ENCODE measurements around the gene RAB3B.

The RAB3B gene

DNA sequence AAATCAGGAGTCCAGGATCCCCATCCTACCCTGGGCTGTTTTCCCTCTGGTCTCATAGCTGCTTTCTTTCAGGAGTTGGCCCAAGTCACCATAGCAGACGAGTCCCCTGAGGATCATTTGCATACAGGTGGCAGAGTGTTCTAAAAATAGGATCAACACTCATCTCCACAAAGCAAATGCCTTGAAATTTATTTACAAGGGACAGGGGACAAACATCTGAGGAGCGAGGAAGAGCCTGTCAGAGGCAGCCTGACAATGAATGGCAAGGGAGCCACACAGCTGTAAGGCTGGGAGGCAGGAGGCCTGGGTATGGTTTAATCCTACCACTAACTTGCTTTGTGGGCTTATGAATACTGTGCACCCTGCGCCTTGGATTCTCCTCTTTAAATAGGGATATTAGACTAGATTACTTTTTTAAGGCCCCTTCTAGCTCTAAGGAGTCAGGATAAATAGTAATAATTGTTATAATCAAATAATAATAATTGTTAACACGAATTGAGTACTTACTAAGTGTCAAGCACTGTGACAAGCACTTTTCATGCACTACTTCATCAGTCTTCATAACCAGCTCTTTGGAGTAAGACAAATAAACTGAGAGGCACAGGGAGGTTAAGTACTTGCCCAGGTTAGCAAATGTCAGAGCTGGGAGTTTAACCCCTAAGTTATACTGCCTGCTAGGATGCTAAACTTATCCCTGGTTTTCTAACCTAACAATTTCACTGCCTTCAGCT, 34.5 kb downstream of the RAB3B start:
- FAIRE-seq, result no peak

DNA sequence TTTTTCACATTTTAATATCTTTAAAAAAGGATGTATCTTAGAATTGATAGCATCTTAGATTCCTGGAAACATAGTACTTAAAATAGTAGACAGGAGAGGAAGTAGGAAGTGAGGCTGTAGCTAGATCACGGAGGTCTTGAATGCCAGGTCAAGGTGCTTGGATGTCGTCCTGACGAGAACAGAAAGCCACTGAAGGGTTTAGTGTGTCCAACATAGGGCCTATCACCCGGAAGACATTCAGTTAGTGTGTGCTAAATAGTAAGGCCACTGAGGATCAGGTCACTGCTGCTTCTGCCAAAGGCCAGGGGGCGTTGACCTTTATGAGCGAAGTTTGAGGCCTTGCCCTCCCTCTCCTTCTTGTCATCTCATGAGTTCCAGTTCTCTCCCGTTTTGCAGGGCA, 35.7 kb downstream of the RAB3B start:
- FAIRE-seq, result no peak

DNA sequence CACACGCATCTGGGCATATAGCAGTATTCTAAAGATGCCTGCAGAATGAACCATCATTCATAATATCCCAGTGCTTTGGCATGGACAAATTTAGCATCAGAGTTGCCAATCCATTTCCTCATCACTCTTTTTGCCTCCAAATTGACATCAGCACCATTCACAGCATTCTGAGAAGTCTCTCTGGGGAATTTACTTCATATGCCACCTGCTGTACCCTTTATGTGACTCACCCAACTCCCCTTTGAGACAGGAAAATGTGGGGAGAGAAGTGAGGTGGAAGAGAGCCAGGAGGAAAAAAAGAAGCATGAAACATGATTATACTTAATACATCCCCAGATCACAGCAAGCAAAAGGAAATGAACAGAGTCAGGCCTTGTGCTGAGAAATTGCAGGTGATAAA, 37.4 kb downstream of the RAB3B start:
- FAIRE-seq, result no peak

DNA sequence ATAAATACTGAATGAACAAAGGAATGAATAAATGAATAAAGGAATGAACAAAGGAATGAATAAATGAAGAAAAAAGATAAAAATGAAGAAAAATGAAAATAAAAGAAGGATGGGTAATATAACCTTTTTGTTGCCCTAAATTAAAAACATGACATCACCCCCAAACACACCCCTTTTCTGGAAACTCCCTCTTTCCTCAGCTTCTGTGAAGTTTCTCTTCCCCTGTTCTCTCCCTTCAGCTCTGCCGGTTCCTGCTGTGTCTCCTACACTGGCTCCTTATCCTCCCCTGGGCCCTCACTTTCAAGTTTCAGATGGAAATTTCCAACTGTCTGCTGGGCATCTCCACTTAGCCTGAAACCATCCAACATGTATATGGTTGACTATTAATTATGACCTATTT, 37.9 kb downstream of the RAB3B start:
- FAIRE-seq, result no peak

DNA sequence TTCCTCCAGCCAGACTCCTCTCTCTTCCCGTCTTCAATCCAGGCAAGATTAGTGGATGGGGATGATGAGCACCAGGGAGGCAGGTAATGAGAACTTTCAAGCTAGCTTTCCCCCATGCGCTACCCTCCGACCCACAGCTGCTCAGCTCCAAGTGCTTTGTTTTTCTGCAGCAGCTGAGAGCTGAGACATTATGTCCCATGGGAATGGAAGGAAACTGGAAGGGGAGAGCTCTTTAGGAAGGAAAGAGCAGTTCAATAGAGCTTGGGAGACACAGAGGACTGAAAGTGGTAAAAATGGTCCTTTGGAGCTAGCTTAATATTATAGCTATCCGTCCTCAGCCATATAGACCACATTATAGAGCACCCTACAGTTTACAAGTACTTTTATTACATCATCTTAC, 39.8 kb downstream of the RAB3B start:
- no peak for FAIRE-seq

DNA sequence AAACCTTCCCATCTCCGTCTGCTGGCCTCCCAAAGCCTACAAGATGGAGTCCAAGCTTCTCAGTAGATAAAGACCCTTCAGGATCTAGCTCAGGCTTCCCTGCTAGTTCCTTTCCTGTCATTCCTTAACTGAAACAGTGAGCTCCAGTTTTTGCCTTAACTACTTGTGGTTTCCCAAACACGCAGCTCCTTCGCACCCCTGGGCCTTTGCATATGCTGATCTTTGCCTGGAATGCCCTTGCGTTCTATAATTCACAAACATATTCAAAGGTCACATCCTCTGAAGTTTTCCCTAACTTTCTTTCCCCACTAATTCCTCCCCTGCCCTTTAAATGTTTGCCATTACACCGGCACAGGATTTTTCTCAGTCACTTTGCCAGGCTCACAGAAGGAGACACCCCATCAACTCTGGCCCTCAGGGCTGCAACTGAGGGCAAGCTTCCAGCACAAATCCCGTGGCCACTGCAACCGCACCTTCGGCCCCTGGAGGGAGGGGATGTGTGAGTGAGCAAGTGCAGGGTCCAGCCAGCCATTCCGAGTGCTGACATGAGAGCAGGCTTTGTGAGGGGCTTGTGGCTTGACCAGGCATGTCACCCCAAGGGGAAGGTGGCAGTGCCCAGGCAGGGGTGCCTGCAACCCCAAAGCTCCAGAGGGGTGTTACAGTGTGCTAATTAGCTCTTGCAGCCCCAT, 41.3 kb downstream of the RAB3B start:
- no peak for FAIRE-seq

DNA sequence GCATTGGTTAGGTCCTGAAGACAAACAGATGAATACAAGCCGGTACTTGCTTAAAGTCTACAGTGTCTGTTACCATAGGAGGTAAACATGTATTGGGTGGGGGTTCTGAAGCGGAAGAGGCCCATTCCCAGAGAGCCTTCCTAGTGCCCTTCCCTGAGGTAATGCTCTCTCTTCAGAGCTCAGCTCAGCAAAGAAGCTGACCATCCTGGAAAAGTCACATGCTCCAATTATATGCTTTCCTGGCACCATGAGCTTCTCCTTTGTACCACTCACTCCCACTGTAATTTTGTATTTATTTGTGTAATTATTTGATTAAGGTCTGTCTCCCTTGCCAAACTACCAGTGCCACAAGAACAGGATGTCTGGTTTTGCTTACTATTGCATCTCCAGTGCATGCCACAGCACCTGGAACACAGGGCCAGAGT, 42.0 kb downstream of the RAB3B start:
- FAIRE-seq, result no peak

DNA sequence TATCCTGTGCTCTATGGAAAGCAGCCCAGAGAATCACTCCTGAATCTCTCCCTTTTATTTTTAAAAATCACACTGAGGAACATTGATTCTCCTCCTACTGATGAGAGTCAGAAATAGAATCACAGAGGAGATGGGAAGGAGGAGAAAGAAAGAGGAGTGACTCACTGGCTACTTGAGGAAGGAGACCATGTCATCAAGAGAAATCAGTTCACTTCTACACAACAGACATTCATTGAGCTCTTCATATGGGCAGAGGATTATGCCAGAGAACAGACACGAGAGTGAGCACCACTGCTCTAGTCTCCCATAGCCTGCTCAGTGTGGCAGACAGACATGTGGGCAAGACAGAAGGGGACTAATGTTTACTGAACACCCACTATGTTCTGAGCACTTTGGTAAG, 44.2 kb downstream of the RAB3B start:
- FAIRE-seq, result no peak

DNA sequence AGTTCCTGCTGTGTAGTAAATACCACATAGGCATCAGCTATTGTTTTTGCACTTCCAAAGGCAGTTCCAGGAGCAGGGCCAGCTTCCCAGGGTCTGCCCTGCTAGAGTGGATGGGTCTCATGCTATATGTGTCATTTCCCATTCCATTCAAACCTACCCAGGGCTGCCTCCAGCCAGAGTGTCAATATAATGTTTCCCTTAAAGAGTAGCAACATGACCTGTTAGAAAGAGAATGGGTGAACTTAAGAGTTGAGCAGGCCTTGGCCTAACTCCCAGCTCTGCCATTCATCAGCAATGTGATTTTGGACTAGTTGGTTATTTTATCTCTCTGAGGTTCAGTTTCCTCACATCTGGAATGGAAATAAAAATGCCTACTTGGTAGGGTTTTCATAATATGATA, 44.9 kb downstream of the RAB3B start:
- no peak for FAIRE-seq

DNA sequence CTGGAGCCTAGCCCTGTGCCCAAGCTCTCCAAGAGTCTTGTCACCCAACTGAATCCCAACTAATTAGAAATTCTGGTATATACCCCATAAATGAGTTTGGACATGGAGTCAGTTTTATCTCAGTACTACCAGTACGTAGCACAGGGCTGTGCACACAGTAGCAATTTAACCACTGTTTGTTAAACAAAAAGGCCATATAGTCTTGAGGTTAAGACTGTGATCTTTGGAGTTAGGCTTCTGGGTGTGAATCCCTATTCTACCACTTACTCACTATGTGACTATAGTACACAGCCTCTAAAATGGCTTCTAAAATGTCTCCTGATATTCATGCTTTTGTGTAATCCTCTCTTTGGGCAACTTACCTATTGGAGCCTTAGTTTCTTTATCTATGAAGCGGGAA, 48.2 kb downstream of the RAB3B start:
- no peak for FAIRE-seq

DNA sequence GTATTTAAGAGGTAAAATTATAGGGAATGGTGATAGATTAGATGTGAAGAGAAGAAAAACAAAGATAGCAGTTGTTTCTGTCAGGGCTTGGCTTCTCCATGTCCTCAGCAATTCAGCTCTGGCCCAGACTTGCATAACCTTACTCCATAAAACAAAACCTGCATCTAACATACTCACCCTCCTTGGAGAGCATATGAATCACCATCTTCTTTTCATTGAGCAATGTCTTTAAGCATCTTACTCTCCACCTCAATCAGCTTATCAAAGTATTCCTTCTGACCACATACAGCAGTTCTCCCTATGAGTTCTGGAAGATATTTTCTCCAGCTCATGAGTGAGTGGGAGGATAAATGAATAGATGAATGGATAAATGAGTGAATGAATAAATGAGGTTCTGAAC, 49.0 kb downstream of the RAB3B start:
- no peak for FAIRE-seq

DNA sequence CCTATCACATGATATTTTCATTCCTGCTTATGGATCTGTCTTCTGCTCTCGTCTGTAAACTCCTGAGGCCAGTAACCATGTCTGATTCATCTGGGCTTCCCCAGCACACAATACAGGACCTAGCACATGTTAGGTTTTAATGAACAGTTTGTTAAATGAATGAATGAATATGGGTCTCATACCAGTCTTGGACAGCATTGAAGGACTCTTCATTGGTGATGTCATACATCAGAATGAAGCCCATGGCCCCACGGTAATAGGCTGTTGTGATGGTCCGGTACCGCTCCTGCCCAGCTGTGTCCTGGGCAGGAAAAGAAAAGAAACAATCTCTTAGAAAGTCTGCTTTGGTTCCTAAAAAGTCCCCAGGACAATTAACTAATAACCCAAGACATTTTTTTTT, 53.4 kb downstream of the RAB3B start:
- no peak for FAIRE-seq

DNA sequence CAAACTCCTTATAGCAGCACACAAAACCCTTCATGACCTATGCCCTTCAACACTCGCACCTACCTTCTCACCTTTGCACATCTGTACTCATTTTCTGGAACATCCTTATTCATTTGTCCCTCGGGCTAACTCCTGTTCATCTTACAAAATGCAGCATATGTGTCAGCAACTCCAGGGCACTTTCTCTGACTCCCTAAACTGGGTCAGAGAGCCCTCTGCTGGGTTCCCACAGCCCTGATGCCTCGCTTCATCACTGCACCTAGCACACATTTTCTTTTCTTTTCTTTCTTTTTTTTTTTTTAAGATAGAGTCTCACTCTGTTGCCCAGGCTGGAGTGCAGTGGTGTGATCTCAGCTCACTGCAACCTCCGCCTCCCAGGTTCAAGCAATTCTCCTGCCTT, 54.0 kb downstream of the RAB3B start:
- FAIRE-seq, result no peak

DNA sequence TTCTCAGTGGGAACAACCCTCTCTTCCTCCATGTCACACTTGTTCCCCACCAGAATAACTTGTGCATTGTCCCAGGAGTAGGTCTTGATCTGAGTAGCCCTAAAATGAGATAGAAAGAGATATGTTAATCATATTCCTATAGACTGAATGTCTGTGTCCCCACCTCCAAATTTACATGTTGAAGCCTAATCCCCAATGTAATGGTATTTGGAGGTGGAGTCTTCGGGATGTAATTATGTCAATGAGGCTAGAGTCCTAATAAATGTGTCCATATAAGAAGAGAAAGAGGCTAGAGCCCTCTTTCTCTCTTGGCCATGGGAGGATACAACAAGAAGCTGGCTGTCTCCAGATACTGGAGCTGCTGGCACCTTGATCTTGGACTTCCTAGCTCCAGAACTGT, 57.2 kb downstream of the RAB3B start:
- FAIRE-seq, result no peak

DNA sequence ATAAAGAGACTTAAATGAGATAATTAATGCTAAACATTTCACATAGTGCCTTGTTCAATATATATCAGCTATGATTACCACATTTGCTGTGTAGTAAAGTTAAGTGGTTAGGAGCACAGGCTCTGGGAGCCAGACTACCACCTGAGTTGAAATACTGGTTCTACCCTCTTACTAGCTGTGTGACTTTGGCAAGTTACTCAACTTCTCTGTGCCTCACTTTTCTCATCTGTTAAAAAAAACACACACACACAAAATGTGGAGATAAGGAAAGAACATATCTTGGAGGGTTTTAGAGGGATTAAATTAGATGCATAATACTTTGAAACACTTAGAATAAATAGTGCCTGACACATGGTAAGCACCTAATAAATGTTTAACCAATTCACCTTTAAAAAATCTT, 60.2 kb downstream of the RAB3B start:
- no peak for FAIRE-seq

DNA sequence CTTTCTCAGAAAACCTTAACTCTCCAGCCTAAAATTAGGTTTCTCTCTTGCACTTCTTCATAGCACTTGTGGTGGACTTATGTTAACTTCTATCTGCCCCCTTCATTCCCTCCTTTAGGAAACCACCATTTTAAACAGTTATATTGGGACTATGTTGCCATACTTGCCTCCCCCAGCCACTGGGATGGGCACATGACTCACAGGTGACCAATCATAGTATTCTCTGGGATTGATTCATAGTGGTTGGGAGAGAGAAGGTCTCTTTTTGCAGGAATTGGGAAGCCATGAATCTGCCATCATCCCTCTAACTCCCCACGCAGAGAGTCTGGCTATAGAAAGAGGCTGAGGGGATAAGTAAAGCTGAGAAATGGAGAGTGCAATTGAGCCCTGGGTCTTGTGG, 61.6 kb downstream of the RAB3B start:
- no peak for FAIRE-seq

DNA sequence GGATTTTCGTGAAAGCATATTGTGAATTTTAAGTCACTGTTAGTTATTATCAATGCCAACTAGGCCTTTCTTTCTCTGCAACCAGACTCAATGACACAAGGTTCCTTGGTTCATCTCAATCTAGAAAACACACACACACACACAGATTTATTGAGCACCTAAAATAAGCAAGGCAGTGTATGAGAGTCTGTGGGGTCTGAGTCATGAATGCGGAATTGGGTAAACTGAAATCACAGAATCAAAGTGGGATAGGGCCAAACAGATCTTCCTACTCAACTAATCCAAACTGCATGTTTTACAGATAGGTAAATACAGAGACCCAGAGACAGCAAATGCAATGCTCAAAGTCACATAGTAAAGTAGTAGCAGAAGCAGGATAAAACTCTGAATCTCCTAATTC, 63.5 kb downstream of the RAB3B start:
- FAIRE-seq, result no peak

DNA sequence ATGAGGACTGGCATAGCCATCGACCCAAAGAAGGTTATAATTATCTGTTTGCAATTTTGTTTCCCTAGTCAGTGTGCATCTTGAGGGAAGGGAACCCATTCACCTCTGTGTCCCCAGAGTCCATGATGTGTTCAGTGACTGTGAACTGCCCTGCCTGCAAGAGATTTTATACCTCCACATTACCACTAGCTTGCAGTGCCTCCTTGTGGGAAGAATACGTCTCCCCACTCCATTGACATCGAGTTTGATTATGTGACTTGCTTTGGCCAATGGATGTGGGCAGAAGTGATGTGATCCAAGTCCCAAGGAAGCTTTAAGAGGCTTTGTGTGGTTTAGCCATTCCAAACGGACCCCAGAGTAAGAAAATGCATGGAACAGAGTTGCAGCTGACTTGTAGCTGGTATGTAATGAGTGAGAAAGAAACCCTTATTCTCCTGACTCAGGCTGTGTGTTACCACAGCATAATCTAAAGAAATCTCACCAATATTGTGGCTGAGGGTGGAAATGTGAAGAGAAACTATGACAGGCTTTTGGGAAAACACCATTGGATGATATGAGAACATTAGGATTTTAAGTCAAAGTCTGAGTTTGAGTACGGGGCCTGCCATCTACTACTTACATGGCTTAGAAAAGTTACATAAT, 64.2 kb downstream of the RAB3B start:
- peak; percentile 13 for FAIRE-seq

DNA sequence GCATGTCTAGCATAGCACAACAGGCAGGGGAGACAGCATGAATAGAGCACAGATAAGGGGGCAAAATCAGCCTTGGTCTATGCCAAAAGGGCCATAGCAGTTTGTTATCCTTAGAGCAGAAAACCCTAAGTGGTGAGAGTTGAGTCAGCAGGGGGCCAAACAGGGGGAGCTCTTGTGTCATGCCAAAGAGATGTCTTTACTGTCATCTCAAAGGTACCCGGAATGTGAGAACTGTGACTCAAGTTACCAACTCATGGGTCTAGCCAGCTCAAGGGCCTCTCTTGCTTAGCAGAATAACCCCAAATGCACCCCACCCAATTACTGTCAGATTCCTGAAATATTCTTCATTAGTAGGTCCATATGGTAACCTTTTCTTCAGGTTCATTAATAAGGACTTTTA, 66.0 kb downstream of the RAB3B start:
- FAIRE-seq, result no peak

DNA sequence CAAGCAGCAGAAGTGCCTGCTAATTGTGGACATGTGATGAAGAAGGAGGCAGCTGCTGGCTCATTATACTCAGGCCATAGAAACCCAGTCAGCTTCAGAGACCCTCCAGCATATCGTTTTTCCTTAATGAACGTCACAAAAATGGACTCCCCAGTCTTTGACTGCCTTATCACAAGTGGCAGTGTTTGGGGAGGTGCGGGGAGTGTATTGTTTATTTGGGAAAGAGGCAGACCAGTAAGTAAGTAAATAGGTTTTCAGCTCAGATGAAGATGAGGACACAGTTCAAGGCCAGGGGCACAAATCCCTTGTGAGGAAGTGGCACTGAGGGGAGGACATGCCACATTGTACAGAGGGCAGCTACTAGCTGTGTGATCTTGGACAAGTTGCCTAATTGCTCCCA, 68.5 kb downstream of the RAB3B start:
- FAIRE-seq, result no peak

DNA sequence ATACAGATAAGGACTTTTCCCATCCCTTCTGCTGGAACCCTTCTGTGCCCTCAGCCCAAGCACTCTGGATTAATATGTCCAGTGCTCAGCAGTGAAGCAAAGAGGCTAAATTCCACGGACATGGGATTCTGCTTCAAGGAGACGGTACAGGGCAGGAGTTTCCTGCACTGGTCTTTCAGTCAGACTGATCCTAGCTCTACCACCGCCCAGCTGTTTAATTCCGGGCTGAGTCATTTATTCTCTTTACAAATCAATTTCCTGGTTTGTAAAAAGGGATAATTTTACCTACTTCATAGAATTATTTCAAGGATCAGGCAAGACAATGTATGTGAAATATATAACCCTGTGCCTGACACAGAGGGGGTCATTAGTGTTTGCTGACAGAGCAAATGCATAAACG, 70.4 kb downstream of the RAB3B start:
- FAIRE-seq, result no peak

DNA sequence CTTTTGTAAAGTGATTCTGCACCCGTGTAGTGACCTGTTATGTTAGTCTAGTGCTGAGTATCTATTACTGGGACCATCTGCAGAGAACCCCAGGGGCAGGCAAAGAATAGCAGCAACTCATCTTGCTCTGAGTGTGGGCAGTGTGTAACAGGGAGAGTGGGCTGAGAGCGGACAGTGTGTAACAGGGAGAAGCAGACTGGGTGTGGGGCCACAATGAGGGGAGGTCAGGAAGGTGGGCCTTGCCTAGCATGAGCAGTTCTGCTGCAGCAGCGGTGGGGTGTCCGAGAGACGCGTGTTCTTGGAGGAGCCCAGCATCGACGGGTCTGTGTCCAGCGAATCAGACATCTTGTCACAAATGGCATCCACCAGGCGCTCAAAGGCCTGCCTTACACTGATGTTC, 70.8 kb downstream of the RAB3B start:
- no peak for FAIRE-seq

DNA sequence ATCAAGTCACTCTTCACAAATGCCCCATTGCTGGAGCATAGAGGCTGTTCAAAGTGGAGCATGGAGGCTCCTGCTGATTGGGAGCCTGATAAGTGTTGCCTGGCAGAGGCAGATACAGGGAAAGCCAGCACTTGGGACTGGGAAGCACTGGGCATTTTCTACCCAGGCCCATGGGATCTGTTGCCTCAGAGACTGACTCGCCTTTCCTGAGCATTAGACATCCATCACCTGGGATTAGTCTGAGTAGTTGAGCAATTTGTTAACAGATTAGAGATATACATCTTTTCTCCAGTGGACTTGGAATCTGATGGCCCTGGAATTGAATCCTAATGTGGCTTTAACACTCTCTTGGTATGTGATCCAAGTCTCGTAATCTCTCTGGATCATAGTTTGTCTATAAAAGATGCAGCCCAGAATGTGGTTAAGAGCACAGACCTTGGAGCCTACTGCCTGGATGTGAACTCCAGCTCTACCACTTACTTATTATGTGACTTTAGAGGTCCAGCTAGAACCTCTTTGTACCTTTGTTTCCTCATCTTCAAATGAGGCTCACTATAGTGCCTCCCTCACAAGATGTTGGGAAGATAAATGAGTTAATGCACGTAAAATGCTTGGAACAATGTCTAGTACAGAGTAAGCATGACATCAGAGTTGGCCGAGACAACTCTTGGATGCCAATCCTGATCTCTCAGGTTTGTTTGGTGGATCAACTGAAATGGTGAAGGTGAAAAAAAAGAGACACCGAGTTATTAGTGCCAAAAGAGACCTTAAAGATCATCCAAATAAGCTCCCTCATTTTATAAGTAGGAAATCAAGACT, 73.7 kb downstream of the RAB3B start:
- no peak for FAIRE-seq

DNA sequence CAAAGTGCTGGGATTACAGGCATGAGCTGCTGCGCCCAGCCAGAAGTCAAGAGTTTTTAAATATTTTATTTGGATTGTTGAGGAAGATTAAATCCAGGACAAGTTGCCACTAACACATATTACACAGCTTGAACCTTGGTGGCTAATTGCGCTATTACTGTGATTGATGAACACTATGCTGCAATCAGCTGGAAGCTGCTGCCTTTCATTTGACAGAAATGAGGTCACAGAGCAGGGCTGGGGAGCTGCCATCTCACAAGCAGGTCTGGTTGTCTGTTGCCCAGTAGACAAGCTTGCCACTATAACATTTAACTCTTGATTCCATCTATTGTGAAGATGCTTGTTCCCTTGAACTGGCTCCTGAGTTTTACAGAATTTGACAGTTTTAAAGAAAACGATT, 74.5 kb downstream of the RAB3B start:
- no peak for FAIRE-seq

Measured in TTC549 (cell line).